ENCODE results near the gene CTSD. TPM values are rescaled to one million over a fixed set of nuclear protein-coding genes. Genes with fewer than 3 reads are reported as not detected.
"Not testable (repeated sequence)": the region's sequence is repeated elsewhere in the genome, so short reads cannot be mapped to it uniquely, and the experiment has no call there.

The CTSD gene
- total RNA-seq, 1 donor from 2014 or later, result 521 TPM

DNA sequence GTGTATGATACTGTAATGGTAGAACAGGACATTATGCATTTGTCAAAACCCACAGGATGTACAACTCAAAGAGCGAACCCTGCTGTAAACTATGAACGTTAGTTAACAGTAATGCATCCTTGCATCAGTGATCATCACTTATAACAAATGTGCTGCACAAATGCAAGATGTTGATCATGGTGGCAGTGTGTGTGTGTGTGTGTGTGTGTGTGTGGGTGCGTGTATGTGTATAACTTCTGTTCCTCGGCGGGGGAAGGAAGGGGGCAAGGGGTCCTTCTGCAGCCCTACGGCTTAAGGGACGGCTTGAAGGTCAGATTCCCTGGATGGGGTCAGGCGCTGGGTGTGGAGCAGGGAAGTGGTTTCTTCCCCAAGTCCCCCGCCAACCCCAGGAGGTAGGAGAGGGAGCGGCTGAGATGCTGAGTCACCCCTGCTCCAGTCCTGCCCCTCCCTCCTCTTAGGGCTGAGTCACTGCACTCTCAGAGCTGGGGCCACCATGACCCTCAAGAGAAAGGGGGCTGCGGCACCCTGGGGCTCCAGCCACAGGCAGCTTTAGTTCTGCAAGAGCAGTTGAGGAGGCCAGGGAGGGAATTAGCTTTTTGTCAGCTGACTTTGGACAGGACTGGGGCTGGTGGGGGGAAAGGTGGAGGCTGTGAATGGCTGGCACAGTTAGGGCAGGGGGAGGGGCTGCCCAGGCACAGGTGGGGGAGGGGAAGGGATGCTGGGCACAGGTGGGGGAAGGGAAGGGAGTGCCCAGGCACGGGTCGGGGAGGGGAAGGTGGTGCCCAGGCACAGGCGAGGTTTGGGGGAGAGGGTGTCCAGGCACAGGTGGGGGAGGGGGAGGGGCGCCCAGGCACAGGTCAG lies 8.8 kb upstream of the CTSD start:
- intact Hi-C loops (cut with DNase I), result no loop called here

DNA sequence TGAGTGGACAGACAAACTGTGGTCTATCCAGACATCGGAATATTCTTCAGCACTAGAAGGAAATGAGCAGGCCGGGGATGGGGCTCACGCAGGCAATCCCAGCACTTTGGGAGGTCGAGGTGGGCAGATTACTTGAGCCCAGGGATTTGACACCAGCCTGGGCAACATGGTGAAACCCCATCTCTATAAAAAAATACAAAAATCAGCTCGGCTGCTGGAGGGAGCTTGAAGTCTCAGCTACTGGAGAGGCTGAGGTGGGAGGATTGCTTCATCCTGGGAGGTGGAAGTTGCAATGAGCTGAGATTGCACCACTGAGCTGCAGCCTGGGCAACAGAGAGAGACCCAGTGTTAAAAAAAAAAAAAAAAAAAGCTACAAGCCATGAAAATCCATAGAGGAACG lies 8.0 kb upstream of the CTSD start:
- DNase-seq (ENCODE audit: low spot score), result peak; percentile 84
- intact Hi-C loops (cut with DNase I), result no loop called here

More for the DNA sequence above, 8.8 kb upstream of the CTSD start:
- peak; percentile 92 for DNase-seq (ENCODE audit: low spot score)

DNA sequence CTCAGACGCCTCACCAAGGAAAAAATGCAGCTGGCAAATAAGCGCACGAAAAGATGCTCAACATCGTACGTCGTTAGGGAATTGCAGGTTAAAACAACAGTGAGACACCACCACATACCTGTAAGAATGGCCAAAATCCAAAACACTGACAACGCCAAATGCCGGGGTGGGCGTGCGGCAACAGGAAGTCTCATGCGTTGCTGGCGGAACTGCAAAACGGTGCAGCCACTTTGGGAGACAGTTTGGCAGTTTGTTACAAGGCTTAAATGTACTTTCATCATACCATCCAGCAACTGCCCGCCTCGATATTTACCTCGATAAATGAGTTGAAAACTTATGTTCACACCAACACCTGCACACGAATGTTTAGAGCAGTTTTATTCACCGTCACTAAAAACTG lies 7.5 kb upstream of the CTSD start:
- peak; percentile 65 for DNase-seq (ENCODE audit: low spot score)

DNA sequence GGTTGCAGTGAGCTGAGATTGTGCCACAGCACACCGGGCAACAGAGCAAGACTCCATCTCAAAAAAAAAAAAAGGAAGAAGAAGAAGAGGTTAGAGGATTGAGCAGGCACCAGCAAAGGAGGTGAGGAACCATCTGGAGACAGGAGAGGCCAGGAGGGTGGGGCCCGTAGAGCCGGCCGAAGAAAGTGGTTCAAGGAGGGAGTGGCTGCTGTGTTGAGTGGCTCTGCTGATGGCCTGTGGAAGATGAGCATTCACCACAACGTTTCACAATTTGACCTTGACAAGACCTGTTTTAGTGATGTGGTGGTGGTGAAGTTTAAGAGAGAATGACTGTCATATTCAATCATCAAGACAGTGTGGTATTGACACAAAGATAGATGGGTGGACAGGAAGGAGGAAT lies 6.8 kb upstream of the CTSD start:
- intact Hi-C loops (cut with DNase I), result no loop called here
- DNase-seq (ENCODE audit: low spot score), result peak; percentile 81

More for the DNA sequence above, 7.5 kb upstream of the CTSD start:
- intact Hi-C loops (cut with DNase I), result no loop called here

DNA sequence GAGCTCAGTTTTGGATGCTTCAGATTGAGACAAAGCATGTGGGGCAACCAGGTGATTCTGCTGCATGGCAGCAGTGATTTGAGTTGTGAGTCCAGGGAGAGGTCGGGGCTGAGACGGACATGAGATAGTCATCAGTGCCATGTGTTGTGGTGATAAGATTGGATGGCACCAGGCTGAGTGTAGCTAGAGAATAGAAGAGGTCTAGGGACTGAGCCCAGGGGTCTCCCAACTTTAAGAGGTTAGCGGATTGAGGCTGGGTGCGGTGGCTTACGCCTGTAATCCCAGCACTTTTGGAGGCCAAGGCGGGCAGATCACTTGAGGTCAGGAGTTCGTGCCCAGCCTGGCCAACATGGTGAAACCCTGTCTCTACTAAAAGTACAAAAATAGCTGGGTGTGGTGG lies 6.3 kb upstream of the CTSD start:
- intact Hi-C loops (cut with DNase I), result no loop called here
- peak; percentile 60 for DNase-seq (ENCODE audit: low spot score)

DNA sequence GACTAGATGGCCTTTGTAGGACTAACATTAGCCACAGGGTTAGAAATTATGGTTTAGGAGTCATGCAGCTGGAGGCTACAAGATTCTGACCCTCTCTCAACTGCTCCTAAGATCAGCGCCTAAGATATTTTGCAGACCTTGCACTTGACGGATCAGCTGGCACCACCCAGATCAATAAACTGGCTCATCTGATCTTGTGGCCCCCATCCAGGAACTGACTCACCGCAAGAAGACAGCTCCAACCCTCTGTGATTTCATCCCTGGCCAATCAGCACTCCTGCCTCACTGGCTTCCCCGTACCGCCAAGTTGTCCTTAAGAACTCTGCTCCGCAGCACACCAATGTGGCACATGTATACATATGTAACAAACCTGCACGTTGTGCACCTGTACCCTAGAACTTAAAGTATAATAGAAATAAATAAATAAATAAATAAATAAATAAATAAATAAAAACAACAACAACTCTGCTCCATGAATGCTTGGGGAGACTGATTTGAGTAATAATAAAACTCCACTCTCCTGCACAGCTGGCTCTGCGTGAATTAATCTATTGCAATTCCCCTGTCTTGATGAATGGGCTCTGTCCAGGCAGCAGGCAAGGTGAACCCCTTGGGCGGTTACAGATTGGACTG lies 5.7 kb upstream of the CTSD start:
- peak; percentile 29 for DNase-seq (ENCODE audit: low spot score)
- intact Hi-C loops (cut with DNase I), result not testable (repeated sequence)

DNA sequence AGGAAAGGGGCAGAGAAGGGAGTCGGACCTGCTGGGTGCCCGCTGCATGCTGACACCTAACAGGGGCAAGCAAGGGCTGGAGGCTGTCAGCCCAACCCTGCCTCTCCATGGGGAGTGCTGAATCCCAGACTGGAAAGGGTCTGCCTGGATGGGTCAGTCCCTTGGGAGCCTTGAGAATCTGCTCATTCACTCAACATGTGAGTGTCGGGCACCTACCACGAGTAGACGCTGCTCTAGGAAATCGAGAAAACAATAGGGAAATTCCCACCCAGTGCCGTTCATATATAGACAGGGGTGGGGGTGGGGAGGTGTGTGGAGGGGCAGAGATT lies 4.4 kb upstream of the CTSD start:
- intact Hi-C loops (cut with DNase I), result no loop called here
- peak; percentile 61 for DNase-seq (ENCODE audit: low spot score)

DNA sequence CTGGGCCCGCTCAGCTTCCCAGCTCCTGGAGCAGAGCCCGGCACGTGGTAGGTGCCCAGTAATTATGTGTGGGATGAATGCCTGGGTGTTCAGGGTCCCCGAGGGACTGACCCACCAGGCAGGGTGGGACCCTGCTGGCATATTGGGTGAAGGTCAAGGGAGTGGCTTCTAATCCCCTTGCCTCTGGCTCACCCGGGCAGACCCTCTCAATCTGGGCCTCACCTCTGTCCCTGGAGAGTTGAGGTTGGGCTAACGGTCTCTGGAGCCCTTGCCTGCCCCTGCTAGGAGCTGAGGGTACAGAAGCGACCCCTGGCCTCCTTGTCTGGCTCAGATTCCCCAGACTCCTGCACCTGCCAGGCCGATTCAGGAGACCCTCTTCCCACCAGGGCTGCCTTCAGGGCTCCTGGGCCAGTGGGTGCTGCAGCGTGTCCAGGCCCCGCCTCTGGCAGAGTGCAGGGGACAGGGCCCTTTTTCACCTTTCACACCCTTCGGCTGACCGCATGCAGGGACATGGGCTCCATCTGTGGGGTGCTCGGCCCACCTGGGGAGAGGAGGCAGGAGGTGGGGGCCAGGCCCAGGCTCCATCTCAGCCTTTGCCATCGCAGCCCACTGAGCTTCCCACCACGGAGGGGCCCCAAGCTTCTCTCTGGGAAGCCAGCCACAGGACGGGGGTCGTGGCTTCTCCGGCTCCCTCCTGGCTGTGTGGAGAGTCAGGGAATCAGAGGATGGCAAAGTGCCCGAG lies 3.8 kb upstream of the CTSD start:
- intact Hi-C loops (cut with DNase I), result no loop called here
- peak; percentile 67 for DNase-seq (ENCODE audit: low spot score)

DNA sequence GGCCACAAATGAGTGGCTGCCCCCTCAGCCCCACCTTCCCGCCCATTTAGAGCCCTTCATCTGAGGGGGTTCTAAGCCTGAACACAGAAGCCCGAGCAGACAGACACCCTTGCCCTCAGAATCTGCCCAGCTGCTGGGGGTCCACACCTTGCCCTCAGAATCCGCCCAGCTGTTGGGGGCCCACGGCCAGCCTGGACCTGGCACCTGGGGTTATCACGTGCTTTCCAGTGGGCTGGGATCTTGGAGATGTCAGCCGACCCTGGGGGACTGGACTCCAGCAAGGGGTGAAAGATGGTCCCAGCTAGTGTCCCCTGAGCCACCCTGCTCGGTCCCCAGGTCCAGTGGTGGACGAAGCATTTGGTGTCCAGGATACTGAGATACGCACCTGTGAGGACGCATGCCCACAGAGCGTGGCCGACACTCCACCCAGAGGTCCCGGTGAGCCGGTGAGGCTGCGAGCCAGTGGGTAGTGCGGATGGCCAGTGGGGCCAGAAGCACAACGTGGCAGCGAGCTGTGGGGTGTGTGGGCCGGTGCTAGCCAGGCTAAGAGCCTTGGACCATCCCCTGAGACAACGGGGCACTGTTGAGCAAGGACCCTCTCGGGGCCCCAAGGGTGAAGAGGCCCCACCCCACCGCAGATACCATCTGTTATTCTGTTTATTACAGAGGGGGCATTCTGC lies 3.1 kb upstream of the CTSD start:
- intact Hi-C loops (cut with DNase I), result no loop called here
- no peak for DNase-seq (ENCODE audit: low spot score)

DNA sequence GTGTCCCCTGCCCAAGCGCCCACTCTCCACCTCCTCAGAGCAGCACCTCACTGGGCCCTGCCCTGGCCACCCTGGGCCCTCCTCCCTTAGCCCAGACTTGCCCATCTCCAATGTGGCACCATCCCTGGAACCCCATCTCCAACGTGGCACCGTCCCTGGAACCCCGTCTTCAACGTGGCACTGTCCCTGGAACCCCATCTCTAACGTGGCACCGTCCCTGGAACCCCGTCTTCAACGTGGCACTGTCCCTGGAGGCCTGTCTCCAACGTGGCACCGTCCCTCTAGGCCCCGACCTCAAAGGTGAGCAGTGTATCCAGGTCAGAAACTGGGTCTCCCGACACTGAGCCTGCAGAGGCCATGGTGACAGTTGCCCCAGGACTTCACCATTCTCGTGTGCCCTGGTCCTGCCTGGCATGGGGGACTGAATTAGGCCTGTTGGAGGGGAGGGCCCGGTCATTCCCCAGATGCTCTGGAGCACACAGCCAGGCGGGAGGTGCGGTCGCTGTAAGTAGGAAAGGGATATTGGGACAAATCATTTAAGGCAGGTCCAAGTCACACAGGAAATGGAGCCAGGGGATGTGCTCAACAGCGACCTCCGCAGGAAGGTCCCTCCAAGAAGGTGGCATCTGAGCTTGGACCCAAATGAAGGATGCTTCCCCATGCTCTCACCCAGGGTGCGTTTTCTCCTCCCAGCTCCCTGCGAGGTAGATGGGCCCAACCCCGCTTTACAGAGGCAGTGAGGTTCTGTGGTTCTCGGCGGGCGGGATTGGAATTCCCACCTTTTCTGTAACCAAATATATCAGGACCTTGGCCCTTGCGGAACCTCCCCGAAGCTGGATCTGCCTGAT lies 2.4 kb upstream of the CTSD start:
- peak; percentile 57 for DNase-seq (ENCODE audit: low spot score)
- intact Hi-C loops (cut with DNase I), result no loop called here

DNA sequence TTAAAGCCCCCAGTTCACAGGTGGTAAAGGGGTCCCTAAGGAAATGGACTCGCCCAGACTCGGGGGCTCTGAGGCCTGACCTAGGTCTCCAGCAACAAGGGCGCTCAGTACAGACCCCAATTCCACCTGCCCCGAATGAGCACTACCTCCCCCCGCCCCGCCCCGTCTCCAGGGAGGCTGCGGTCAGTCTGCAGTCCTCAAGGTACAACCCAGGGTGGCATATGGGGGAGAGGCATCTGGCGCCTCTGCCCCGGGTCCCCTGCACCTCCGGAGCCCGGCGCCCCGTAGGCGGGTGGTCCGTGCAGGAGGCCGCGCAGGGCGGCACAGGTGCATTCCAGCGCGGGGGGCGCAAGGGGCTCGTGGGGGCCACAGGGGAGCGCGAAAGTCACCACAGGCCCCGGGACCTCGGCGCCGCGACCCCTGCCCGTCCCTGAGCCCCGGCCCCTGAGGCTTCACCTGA lies 361 bp downstream of the CTSD start:
- no peak for DNase-seq (ENCODE audit: low spot score)
- intact Hi-C loops (cut with DNase I), result loop anchor here (5.0 kb wide), 2 partner anchors 46 to 64 kb away; no protein-coding TSS in a partner anchor

DNA sequence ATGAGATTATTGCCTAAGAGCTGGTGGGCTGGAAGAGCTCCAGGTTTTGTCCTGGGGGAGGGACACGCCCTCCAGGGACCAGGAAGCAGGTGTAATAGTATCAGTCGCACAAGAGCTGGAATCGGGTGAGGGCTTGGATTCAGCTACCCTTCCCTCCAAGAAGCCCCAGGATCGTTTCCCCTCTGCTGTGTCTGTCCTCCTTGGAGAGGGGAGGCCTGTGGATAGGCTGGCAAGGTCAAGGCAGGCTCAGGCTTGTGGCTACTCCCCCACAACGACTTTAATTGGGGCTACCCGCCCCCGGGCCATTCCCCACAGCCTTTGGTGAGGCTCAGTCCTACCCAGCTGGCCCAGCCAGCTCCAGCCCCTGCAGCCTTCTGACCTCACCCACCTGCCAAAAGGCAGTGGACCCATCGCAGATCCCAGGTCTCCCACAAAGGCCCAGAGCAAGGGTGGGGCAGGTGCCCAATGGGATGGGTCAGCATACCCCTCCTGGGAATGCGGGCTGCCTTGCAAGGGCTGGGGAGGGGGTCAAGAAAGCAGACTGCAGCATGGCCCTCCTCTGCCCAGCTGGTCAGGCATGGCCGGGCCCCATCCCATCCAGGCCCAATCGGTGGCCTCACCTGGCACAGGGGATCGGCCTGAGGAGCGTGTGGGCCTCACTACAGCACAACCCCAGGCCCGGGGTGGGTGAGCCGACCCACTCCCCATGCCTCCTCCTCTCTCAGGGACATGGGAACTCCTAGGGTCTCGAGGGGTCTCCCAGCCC lies 1.0 kb downstream of the CTSD start:
- intact Hi-C loops (cut with DNase I), result loop anchor here (5.0 kb wide), 2 partner anchors 45 to 65 kb away; no protein-coding TSS in a partner anchor
- no peak for DNase-seq (ENCODE audit: low spot score)

DNA sequence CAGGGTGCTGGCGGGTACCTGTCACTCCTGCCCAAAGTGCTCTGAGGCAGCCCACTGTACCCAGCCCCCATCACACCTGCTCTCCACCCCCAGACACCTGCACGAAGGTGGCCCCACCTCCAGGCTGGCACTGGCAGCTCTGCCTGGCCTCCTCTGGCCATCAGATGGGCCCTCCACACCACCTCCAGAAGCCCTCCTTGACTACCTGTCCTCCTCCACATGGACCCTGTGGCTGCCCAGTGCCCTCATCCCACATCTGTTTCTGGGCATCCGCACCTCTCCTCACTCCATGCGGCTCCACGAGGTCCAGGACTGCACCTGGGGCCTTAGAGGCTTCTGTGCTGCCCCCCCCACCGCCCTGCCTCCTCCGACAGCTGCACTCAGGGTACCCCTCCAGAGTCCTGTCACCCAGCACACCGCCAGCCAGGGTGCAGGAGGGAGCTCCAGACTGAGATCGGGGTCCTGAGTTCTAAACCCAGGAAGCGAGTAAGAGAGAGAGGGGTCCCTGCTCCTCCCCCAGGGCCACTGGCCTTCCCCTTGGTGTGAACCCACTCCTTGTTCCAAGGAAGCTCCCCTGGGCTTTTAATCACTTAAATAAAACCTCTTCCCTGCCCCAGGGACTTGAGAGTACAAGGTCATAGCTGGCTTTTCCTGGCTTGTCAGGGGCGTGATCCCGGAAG lies 1.7 kb downstream of the CTSD start:
- intact Hi-C loops (cut with DNase I), result loop anchor here (5.0 kb wide), 2 partner anchors 45 to 65 kb away; no protein-coding TSS in a partner anchor
- DNase-seq (ENCODE audit: low spot score), result no peak

DNA sequence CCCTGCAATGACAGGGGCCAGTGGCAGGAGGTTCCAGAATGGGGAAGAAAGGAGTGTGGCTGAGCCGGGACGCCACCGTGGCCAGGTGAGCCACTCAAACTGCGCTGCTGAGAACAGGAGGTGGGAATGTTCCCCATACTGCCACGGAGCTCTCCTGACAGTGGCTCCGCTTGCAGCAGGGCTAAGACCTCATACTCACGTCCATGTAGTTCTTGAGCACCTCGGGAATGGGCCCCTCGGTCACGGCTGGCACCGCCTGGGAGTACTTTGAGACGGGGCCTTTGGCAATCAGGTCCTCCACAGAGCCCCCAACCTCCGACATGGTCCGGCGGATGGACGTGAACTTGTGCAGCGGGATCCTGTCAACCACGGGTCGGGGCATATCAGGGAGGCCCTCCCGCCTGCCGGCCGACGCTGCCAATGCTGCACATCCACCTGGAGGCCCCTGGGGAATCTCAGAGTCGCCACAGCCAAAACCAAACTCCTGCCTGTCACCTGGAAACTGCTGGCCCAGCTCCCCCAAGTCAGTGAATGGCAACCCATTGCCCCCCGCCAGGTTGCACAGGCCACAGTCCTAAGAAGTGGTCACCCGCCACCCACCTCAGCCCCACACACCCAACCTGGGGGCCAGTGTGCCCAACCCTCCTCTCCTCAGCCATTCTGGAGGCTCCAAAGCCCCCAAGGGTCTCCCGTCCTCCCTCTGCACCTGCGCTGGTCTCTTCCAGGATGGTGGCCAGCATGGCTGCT lies 2.4 kb downstream of the CTSD start:
- intact Hi-C loops (cut with DNase I), result loop anchor here (5.0 kb wide), 2 partner anchors 44 to 66 kb away; no protein-coding TSS in a partner anchor
- DNase-seq (ENCODE audit: low spot score), result no peak

DNA sequence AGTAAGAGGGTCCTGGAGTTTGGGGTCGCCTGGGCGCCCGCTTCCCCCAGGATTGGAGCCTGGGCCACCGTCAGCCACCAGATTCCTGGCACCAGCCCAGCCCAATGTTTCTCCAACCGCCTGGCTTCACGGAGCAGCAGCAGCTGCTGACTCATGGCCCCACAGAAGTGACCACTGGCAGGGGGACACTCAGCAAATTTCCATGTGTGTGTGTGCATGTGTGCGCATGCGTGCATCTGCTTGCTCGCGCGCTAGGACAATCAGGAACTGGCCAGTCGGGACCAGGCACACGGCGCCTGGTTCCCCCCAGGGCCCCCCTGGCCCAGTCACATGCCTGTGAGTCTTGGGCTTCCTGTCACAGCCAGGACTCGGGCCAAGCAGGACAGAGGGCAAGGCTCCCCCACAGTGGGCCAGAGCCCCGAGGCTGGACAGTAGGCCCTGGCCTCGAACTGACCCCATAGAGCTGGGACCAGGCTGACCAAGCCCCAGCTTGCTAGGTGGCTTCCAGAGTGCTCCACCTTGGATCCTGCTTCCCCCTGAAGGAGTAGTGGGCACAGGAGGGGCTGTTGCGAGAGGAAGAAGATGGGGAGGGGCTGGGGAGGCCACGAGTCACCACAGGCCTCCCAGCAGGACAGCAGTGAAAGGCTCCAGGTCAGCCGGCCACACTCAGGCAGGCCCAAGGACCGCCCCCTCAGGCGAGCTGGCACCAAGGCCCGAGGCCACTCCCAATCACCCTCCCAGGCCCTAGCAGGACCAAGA lies 3.2 kb downstream of the CTSD start:
- DNase-seq (ENCODE audit: low spot score), result peak; percentile 97
- intact Hi-C loops (cut with DNase I), result loop anchor here (5.0 kb wide), 2 partner anchors 43 to 67 kb away; no protein-coding TSS in a partner anchor

DNA sequence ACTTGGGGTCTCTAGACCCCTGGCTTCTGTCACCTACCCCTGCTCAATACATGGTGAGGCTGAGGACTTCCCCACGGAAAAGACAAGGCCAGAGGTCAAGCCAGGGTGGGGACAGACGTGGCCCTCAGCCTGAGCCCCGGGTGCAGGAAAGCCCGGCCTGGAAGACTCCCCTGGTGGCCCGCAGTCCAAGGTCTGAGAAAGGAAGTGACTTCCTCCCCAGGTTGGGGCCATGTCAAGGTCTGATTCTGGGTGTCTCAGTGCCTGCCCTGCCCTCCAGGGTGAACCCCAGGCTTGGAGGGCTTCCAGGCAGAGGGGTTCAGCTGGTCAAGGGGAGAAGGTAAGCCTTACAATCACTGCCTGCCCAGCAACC lies 3.9 kb downstream of the CTSD start:
- DNase-seq (ENCODE audit: low spot score), result no peak
- intact Hi-C loops (cut with DNase I), result loop anchor here (5.0 kb wide), 2 partner anchors 43 to 67 kb away; no protein-coding TSS in a partner anchor
